Left ventricle myocardium inferior (tissue), 1 donor: Measurements from ENCODE around the gene SGK2. TPM values are rescaled to one million over a fixed set of nuclear protein-coding genes. Genes with fewer than 3 reads are reported as not detected.

Experiments used
- DNase-seq: peaks from one replicate; pipeline ENCODE4 v3.0.0-alpha.2; 2020
- H3K27ac ChIP-seq: fragments of 200-600 bp; replicated peaks from 2 replicates; pipeline ENCODE4 v1.8.0; 2021
- H3K27me3 ChIP-seq: fragments of 200-600 bp; 2 replicates; pipeline ENCODE4 v1.8.0; 2021; ENCODE audit warnings: low read depth
- H3K36me3 ChIP-seq: fragments of 200-600 bp; 2 replicates; pipeline ENCODE4 v1.8.0; 2021
- H3K4me1 ChIP-seq: fragments of 200-600 bp; 2 replicates; pipeline ENCODE4 v1.8.0; 2021
- H3K4me3 ChIP-seq: fragments of 200-600 bp; 2 replicates; pipeline ENCODE4 v1.8.0; 2021; ENCODE audit warnings: mild to moderate bottlenecking, moderate library complexity
- H3K9me3 ChIP-seq: fragments of 200-600 bp; replicated peaks from 2 replicates; pipeline ENCODE4 v1.8.0; 2021
- CTCF ChIP-seq: fragments of 200-600 bp; IDR thresholded peaks from 2 replicates; pipeline ENCODE4 v1.8.0; 2021; ENCODE audit warnings: antibody characterized with exemption, mild to moderate bottlenecking, borderline replicate concordance
- intact Hi-C: fragments of 100-400 bp; cut with micrococcal nuclease; formaldehyde crosslinking; loops from one replicate; pipeline ENCODE4 v1.11.0; 2022
- total RNA-seq: library from RNA; stranded (reverse); fragmentation: NEBNext Ultra II Directional; extraction: Animal tissue kit (Norgen Biotek cat#: 25700); gene quantifications from one replicate; pipeline ENCODE4 v1.2.1, GENCODE V29; 2021
- donor health status: DM: no; HTN: yes; CAD: no; lungs with severe emphysema.

SGK2 gene
- total RNA-seq, 1 donor from 2014 or later, result 0.30 TPM

- intact Hi-C loops, result no loop called here
- H3K4me1 ChIP-seq, result peaks cover 6% of the 10 kb centered on the region
- H3K9me3 ChIP-seq, result no peaks in the 10 kb centered on the region
- H3K36me3 ChIP-seq, result no peaks in the 10 kb centered on the region
- H3K4me3 ChIP-seq, result no peak overlapping the region
- H3K27me3 ChIP-seq, result no peaks in the 10 kb centered on the region
- no peak for TF ChIP-seq CTCF
- H3K27ac ChIP-seq, result no peak overlapping the region
- no peak for DNase-seq
Observed at GRCh38 chr20:43559147-43559987, 540 bp downstream of the SGK2 start.

GRCh38 chr20:43560974-43561373 lies 2.1 kb downstream of the SGK2 start:
- Histone ChIP-seq H3K9me3 (no peaks in the 10 kb centered on the region), H3K27ac (no peak overlapping the region), H3K27me3 (no peaks in the 10 kb centered on the region), H3K4me1 (peaks cover 6% of the 10 kb centered on the region), H3K4me3 (no peak overlapping the region), H3K36me3 (no peaks in the 10 kb centered on the region)
- no peak for TF ChIP-seq CTCF
- DNase-seq, result no peak
- intact Hi-C loops, result no loop called here

GRCh38 chr20:43563429-43563828 lies 4.6 kb downstream of the SGK2 start:
- intact Hi-C loops, result no loop called here
- Histone ChIP-seq H3K9me3 (no peaks in the 10 kb centered on the region), H3K4me1 (no peaks in the 10 kb centered on the region), H3K27ac (no peak overlapping the region), H3K27me3 (no peaks in the 10 kb centered on the region), H3K4me3 (no peak overlapping the region), H3K36me3 (no peaks in the 10 kb centered on the region)
- no peak for TF ChIP-seq CTCF
- DNase-seq, result no peak

GRCh38 chr20:43563991-43564390 lies 5.2 kb downstream of the SGK2 start:
- DNase-seq, result no peak
- no peaks in the 10 kb centered on the region for H3K9me3 ChIP-seq
- no peak for TF ChIP-seq CTCF
- no peaks in the 10 kb centered on the region for H3K4me1 ChIP-seq
- H3K27ac ChIP-seq, result no peak overlapping the region
- H3K36me3 ChIP-seq, result no peaks in the 10 kb centered on the region
- no peaks in the 10 kb centered on the region for H3K27me3 ChIP-seq
- intact Hi-C loops, result no loop called here
- no peak overlapping the region for H3K4me3 ChIP-seq

- Histone ChIP-seq H3K4me3 (no peak overlapping the region), H3K4me1 (no peaks in the 10 kb centered on the region), H3K36me3 (no peaks in the 10 kb centered on the region), H3K27me3 (no peaks in the 10 kb centered on the region), H3K27ac (no peak overlapping the region), H3K9me3 (no peaks in the 10 kb centered on the region)
- intact Hi-C loops, result no loop called here
- DNase-seq, result no peak
- no peak for TF ChIP-seq CTCF
Observed at GRCh38 chr20:43564455-43564854, 5.6 kb downstream of the SGK2 start.
